VCaP (cell line): ENCODE data around the gene PYY.
"Not testable (repeated sequence)": the region's sequence is repeated elsewhere in the genome, so short reads cannot be mapped to it uniquely, and the experiment has no call there.

Source experiments
- H3K27ac ChIP-seq: fragments of 450-650 bp; 2 replicates; pipeline ENCODE4 v1.5.1; 2017
- CTCF ChIP-seq: fragments of 450-650 bp; conservative IDR thresholded peaks from 2 replicates; pipeline ENCODE4 v1.5.1; 2017; ENCODE audit warnings: mild to moderate bottlenecking, moderate library complexity

Gene PYY

GRCh38 chr17:43953746-43954145 lies at the start of gene PYY:
TSS of gene PYY (minus strand) at chr17:43953940. CDS start at chr17:43953483, 457 bp downstream.
- no peak within 1 kb of the TSS for H3K27ac ChIP-seq
- TF ChIP-seq CTCF, result no peak

- no peak overlapping the region for H3K27ac ChIP-seq
- TF ChIP-seq CTCF, result no peak
Measured at GRCh38 chr17:44002141-44002848, 48.6 kb upstream of the PYY start.

- no peak overlapping the region for H3K27ac ChIP-seq
- TF ChIP-seq CTCF, result no peak
Measured at GRCh38 chr17:44001461-44001920, 47.8 kb upstream of the PYY start.

- H3K27ac ChIP-seq, result no peak overlapping the region
- no peak for TF ChIP-seq CTCF
Measured at GRCh38 chr17:44000871-44001460, 47.2 kb upstream of the PYY start.

GRCh38 chr17:44000141-44000860 lies 46.6 kb upstream of the PYY start:
- TF ChIP-seq CTCF, result no peak
- no peak overlapping the region for H3K27ac ChIP-seq

- TF ChIP-seq CTCF, result no peak
- no peak overlapping the region for H3K27ac ChIP-seq
Measured at GRCh38 chr17:43999024-43999423, 45.3 kb upstream of the PYY start.

- no peak overlapping the region for H3K27ac ChIP-seq
- no peak for TF ChIP-seq CTCF
Measured at GRCh38 chr17:43998552-43998951, 44.8 kb upstream of the PYY start.

- not testable (repeated sequence) for H3K27ac ChIP-seq
Measured at GRCh38 chr17:43997180-43997579, 43.4 kb upstream of the PYY start.
